Activated CD4-positive, alpha-beta T cell treated with anti-CD3 and anti-CD28 coated beads for 48 hours (primary cell): Measurements from ENCODE around the gene CAGE1.
"Not testable (repeated sequence)": the region's sequence is repeated elsewhere in the genome, so short reads cannot be mapped to it uniquely, and the experiment has no call there.

Source experiments
- DNase-seq: peaks from one replicate; pipeline ENCODE4 v3.0.0-alpha.2; 2020

The CAGE1 gene

GRCh38 chr6:7406743-7407142 lies 17.2 kb upstream of the CAGE1 start:
- DNase-seq: no peak

- DNase-seq: no peak
Measured at GRCh38 chr6:7404546-7404945, 15.0 kb upstream of the CAGE1 start.

- DNase-seq: no peak
Measured at GRCh38 chr6:7402716-7403115, 13.2 kb upstream of the CAGE1 start.

GRCh38 chr6:7401075-7401474 lies 11.5 kb upstream of the CAGE1 start:
- no peak for DNase-seq

GRCh38 chr6:7392402-7392801 lies 2.9 kb upstream of the CAGE1 start:
- DNase-seq: no peak

GRCh38 chr6:7391151-7391550 lies 1.6 kb upstream of the CAGE1 start:
- DNase-seq: no peak

- no peak for DNase-seq
Measured at GRCh38 chr6:7390226-7390878, 810 bp upstream of the CAGE1 start.

GRCh38 chr6:7389162-7389450 lies 436 bp downstream of the CAGE1 start:
- DNase-seq: no peak

- no peak for DNase-seq
Measured at GRCh38 chr6:7381092-7381491, 8.4 kb downstream of the CAGE1 start.

- no peak for DNase-seq
Measured at GRCh38 chr6:7378740-7379139, 10.8 kb downstream of the CAGE1 start.

GRCh38 chr6:7377961-7378360 lies 11.6 kb downstream of the CAGE1 start:
- DNase-seq: no peak

GRCh38 chr6:7373739-7374138 lies 15.8 kb downstream of the CAGE1 start:
- no peak for DNase-seq

- no peak for DNase-seq
Measured at GRCh38 chr6:7367408-7367807, 22.1 kb downstream of the CAGE1 start.

GRCh38 chr6:7351916-7352315 lies 37.6 kb downstream of the CAGE1 start:
- not testable (repeated sequence) for DNase-seq

- DNase-seq: not testable (repeated sequence)
Measured at GRCh38 chr6:7350591-7350990, 39.0 kb downstream of the CAGE1 start.

- not testable (repeated sequence) for DNase-seq
Measured at GRCh38 chr6:7347551-7347997, 42.0 kb downstream of the CAGE1 start.

- not testable (repeated sequence) for DNase-seq
Measured at GRCh38 chr6:7344773-7345450, 44.6 kb downstream of the CAGE1 start.

GRCh38 chr6:7343546-7344475 lies 45.7 kb downstream of the CAGE1 start:
- DNase-seq: no peak

- no peak for DNase-seq
Measured at GRCh38 chr6:7341989-7342742, 47.4 kb downstream of the CAGE1 start.

- no peak for DNase-seq
Measured at GRCh38 chr6:7341271-7341670, 48.3 kb downstream of the CAGE1 start.

- not testable (repeated sequence) for DNase-seq
Measured at GRCh38 chr6:7339007-7339732, 50.4 kb downstream of the CAGE1 start.

GRCh38 chr6:7338031-7338430 lies 51.5 kb downstream of the CAGE1 start:
- no peak for DNase-seq
